Osteoblast (primary cell): ENCODE measurements around the gene LRRN2. TPM values are rescaled to one million over a fixed set of nuclear protein-coding genes. Genes with fewer than 3 reads are reported as not detected.
"Not testable (repeated sequence)": the region's sequence is repeated elsewhere in the genome, so short reads cannot be mapped to it uniquely, and the experiment has no call there.

ENCODE experiments used
- DNase-seq: peaks from one replicate; pipeline ENCODE4 v3.0.0; 2011; ENCODE audit warnings: low spot score, mixed read lengths; ENCODE audit not compliant: insufficient read length; ENCODE audit errors: missing footprints
- H2AFZ ChIP-seq: 2 replicates; pipeline ENCODE4 v1.6.0; 2011; ENCODE audit warnings: mild to moderate bottlenecking, low read length
- H3K27ac ChIP-seq: 2 replicates; pipeline ENCODE4 v1.5.1; 2011; ENCODE audit warnings: mild to moderate bottlenecking, low read depth, low read length, moderate library complexity
- H3K27me3 ChIP-seq: 2 replicates; pipeline ENCODE4 v1.6.0; 2012; ENCODE audit warnings: mild to moderate bottlenecking, control low read depth, inconsistent platforms, low read length, moderate library complexity; ENCODE audit not compliant: insufficient read depth
- H3K36me3 ChIP-seq: 2 replicates; pipeline ENCODE4 v1.5.1; 2011; ENCODE audit warnings: mild to moderate bottlenecking, low read length, control low read depth, moderate library complexity; ENCODE audit not compliant: insufficient read depth
- H3K4me1 ChIP-seq: 2 replicates; pipeline ENCODE4 v1.5.1; 2011; ENCODE audit warnings: mild to moderate bottlenecking, low read length, control low read depth, moderate library complexity; ENCODE audit not compliant: insufficient read depth
- H3K4me2 ChIP-seq: 2 replicates; pipeline ENCODE4 v1.6.0; 2011; ENCODE audit warnings: mild to moderate bottlenecking, low read length; ENCODE audit not compliant: insufficient read depth
- H3K4me3 ChIP-seq: fragments of 200-600 bp; sonication (generic); 3 replicates; pipeline ENCODE4 v1.5.1; 2012; ENCODE audit warnings: mild to moderate bottlenecking, low read length, inconsistent platforms; ENCODE audit not compliant: insufficient read depth
- H3K79me2 ChIP-seq: 2 replicates; pipeline ENCODE4 v1.6.0; 2012; ENCODE audit warnings: mild to moderate bottlenecking, low read length, control low read depth, inconsistent platforms; ENCODE audit not compliant: insufficient read depth
- H3K9me3 ChIP-seq: 2 replicates; pipeline ENCODE4 v1.5.1; 2011; ENCODE audit warnings: low read depth, low read length, control low read depth
- H4K20me1 ChIP-seq: 2 replicates; pipeline ENCODE4 v1.6.0; 2012; ENCODE audit warnings: mild to moderate bottlenecking, low read length, control low read depth; ENCODE audit not compliant: insufficient read depth
- total RNA-seq: library from RNA; depleted of rRNA; stranded (reverse); fragments of >200 nt; gene quantifications from 2 replicates; pipeline ENCODE4 v1.2.3, GENCODE V29; 2012
- TF ChIP-seq, protein P1 (sequence below): IDR thresholded peaks from 2 replicates; pipeline ENCODE4 v1.5.1; 2011; ENCODE audit warnings: mild to moderate bottlenecking, low read depth, low read length, moderate library complexity; ENCODE audit errors: extremely low read depth

LRRN2 gene
- total RNA-seq, 1 donor, result under 0.01 TPM

GRCh38 chr1:204695692-204696091, 10.2 kb upstream of the LRRN2 start:
- Histone ChIP-seq H3K27ac (no peak overlapping the region), H3K27me3 (peaks cover 47% of the 10 kb centered on the region), H3K4me3 (no peak overlapping the region), H3K4me1 (no peaks in the 10 kb centered on the region), H3K36me3 (no peaks in the 10 kb centered on the region), H2AFZ (no peak overlapping the region), H3K9me3 (no peaks in the 10 kb centered on the region), H3K79me2 (no peaks in the 10 kb centered on the region), H3K4me2 (no peak overlapping the region), H4K20me1 (no peaks in the 10 kb centered on the region)
- DNase-seq, result peak; percentile 90
- TF ChIP-seq, protein P1, sequence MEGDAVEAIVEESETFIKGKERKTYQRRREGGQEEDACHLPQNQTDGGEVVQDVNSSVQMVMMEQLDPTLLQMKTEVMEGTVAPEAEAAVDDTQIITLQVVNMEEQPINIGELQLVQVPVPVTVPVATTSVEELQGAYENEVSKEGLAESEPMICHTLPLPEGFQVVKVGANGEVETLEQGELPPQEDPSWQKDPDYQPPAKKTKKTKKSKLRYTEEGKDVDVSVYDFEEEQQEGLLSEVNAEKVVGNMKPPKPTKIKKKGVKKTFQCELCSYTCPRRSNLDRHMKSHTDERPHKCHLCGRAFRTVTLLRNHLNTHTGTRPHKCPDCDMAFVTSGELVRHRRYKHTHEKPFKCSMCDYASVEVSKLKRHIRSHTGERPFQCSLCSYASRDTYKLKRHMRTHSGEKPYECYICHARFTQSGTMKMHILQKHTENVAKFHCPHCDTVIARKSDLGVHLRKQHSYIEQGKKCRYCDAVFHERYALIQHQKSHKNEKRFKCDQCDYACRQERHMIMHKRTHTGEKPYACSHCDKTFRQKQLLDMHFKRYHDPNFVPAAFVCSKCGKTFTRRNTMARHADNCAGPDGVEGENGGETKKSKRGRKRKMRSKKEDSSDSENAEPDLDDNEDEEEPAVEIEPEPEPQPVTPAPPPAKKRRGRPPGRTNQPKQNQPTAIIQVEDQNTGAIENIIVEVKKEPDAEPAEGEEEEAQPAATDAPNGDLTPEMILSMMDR, result no peak

- no peaks in the 10 kb centered on the region for H3K9me3 ChIP-seq
- H3K27me3 ChIP-seq, result peaks cover 51% of the 10 kb centered on the region
- H3K4me3 ChIP-seq, result no peak overlapping the region
- H3K36me3 ChIP-seq, result no peaks in the 10 kb centered on the region
- H3K79me2 ChIP-seq, result no peaks in the 10 kb centered on the region
- H4K20me1 ChIP-seq, result no peaks in the 10 kb centered on the region
- H3K4me2 ChIP-seq, result no peak overlapping the region
- H3K4me1 ChIP-seq, result no peaks in the 10 kb centered on the region
- no peak overlapping the region for H2AFZ ChIP-seq
- TF ChIP-seq, protein P1, result no peak
- no peak for DNase-seq
- no peak overlapping the region for H3K27ac ChIP-seq
These were observed 8.6 kb upstream of the LRRN2 start for GRCh38 chr1:204694145-204694544.

- Histone ChIP-seq H3K4me2 (no peak overlapping the region), H2AFZ (no peak overlapping the region), H3K36me3 (no peaks in the 10 kb centered on the region), H3K79me2 (no peaks in the 10 kb centered on the region), H3K9me3 (no peaks in the 10 kb centered on the region), H3K27me3 (peaks cover 59% of the 10 kb centered on the region), H3K4me3 (no peak overlapping the region), H4K20me1 (no peaks in the 10 kb centered on the region), H3K4me1 (no peaks in the 10 kb centered on the region), H3K27ac (no peak overlapping the region)
- TF ChIP-seq, protein P1, result no peak
- DNase-seq, result peak; percentile 8
These were observed 7.4 kb upstream of the LRRN2 start for GRCh38 chr1:204692841-204693356.

- Histone ChIP-seq H4K20me1 (no peaks in the 10 kb centered on the region), H3K4me2 (no peak overlapping the region), H3K27me3 (peaks cover 63% of the 10 kb centered on the region), H3K4me1 (no peaks in the 10 kb centered on the region), H3K9me3 (no peaks in the 10 kb centered on the region), H3K36me3 (no peaks in the 10 kb centered on the region), H2AFZ (no peak overlapping the region), H3K27ac (no peak overlapping the region), H3K79me2 (no peaks in the 10 kb centered on the region), H3K4me3 (no peak overlapping the region)
- DNase-seq, result peak; percentile 85
- TF ChIP-seq, protein P1, result peak; percentile 6
These were observed 6.8 kb upstream of the LRRN2 start for GRCh38 chr1:204692325-204692840.

DNA sequence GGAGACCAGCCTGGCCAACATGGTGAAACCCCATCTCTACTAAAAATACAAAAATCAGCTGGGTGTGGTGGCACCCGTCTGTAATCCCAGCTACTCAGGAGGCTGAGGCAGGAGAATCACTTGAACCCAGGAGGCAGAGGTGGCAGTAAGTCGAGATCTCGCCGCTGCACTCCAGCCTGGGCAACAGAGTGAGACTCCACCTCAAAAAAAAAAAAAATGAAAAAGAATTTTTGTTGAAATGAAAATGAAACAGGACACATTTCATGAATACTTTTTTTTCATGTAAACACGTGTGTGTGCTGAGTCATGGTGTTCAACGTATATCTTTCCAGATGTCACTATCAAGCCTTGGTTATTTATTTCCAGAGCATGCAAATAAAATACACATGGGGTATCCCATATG, 5.8 kb upstream of the LRRN2 start:
- H3K4me3 ChIP-seq, H4K20me1 ChIP-seq, H3K36me3 ChIP-seq, H3K4me1 ChIP-seq, H3K4me2 ChIP-seq, H3K9me3 ChIP-seq, H2AFZ ChIP-seq, H3K79me2 ChIP-seq, DNase-seq, H3K27ac ChIP-seq: not testable (repeated sequence)
- H3K27me3 ChIP-seq, result peaks cover 67% of the 10 kb centered on the region
